SU-DHL-6 (cell line): ENCODE data around the gene PRPSAP1.

Experiments
- EZH2phosphoT487 ChIP-seq: fragments of 200-600 bp; sonication (generic), shearing (Covaris generic); conservative IDR thresholded peaks from 2 replicates; pipeline ENCODE4 v1.6.1; 2018; ENCODE audit warnings: mild to moderate bottlenecking, antibody characterized with exemption, low read length, moderate library complexity, mixed read lengths
- TF ChIP-seq, protein P1 (sequence below): fragments of 200-600 bp; sonication (generic); IDR thresholded peaks from one replicate; pipeline ENCODE4 v1.5.1; 2017; ENCODE audit warnings: antibody characterized with exemption, mild to moderate bottlenecking, low read length, moderate library complexity; ENCODE audit not compliant: insufficient read depth, poor library complexity, severe bottlenecking

GRCh38 chr17:76293106-76293505 is 60.6 kb downstream of the PRPSAP1 start:
- TF ChIP-seq, protein P1, sequence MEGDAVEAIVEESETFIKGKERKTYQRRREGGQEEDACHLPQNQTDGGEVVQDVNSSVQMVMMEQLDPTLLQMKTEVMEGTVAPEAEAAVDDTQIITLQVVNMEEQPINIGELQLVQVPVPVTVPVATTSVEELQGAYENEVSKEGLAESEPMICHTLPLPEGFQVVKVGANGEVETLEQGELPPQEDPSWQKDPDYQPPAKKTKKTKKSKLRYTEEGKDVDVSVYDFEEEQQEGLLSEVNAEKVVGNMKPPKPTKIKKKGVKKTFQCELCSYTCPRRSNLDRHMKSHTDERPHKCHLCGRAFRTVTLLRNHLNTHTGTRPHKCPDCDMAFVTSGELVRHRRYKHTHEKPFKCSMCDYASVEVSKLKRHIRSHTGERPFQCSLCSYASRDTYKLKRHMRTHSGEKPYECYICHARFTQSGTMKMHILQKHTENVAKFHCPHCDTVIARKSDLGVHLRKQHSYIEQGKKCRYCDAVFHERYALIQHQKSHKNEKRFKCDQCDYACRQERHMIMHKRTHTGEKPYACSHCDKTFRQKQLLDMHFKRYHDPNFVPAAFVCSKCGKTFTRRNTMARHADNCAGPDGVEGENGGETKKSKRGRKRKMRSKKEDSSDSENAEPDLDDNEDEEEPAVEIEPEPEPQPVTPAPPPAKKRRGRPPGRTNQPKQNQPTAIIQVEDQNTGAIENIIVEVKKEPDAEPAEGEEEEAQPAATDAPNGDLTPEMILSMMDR: no peak
- no peak for TF ChIP-seq EZH2phosphoT487
